Muscle of arm (tissue), 12 donors: ENCODE data around the gene AGPAT3. TPM values are rescaled to one million over a fixed set of nuclear protein-coding genes. Genes with fewer than 3 reads are reported as not detected.
"Not testable (repeated sequence)": the region's sequence is repeated elsewhere in the genome, so short reads cannot be mapped to it uniquely, and the experiment has no call there.

Experiments used
- DNase-seq: peaks from one replicate; pipeline ENCODE4 v3.0.0-alpha.2; 2013
- polyA plus RNA-seq, 12 donors: library from polyadenylated mRNA; unstranded; fragments of 120-200 nt; gene quantifications; one replicate each; pipeline ENCODE4 v1.2.1, GENCODE V29; 2013; ENCODE audit not compliant: insufficient read length in 12 of 12

Gene AGPAT3
- polyA plus RNA-seq, 12 donors = 24.1 to 37.3 (median 29.2) TPM; not detected in 1

GRCh38 chr21:43880111-43880985, 15.3 kb downstream of the AGPAT3 start:
- no peak for DNase-seq

GRCh38 chr21:43881283-43881682, 16.3 kb downstream of the AGPAT3 start:
- no peak for DNase-seq

- DNase-seq = no peak
Observed at GRCh38 chr21:43881935-43882334, 16.9 kb downstream of the AGPAT3 start.

GRCh38 chr21:43882952-43883545, 18.0 kb downstream of the AGPAT3 start:
- DNase-seq = no peak

- DNase-seq = no peak
Observed at GRCh38 chr21:43884012-43884860, 19.2 kb downstream of the AGPAT3 start.

GRCh38 chr21:43884861-43885417, 19.9 kb downstream of the AGPAT3 start:
- no peak for DNase-seq

- DNase-seq = no peak
Observed at GRCh38 chr21:43885721-43886120, 20.7 kb downstream of the AGPAT3 start.

GRCh38 chr21:43886565-43886964, 21.5 kb downstream of the AGPAT3 start:
- no peak for DNase-seq

GRCh38 chr21:43889069-43889468, 24.0 kb downstream of the AGPAT3 start:
- no peak for DNase-seq

GRCh38 chr21:43890042-43890441, 25.0 kb downstream of the AGPAT3 start:
- DNase-seq = no peak

- DNase-seq = no peak
Observed at GRCh38 chr21:43892334-43892733, 27.3 kb downstream of the AGPAT3 start.

- no peak for DNase-seq
Observed at GRCh38 chr21:43892984-43893535, 28.0 kb downstream of the AGPAT3 start.

- DNase-seq = no peak
Observed at GRCh38 chr21:43893536-43894205, 28.6 kb downstream of the AGPAT3 start.

- DNase-seq = no peak
Observed at GRCh38 chr21:43894206-43894577, 29.2 kb downstream of the AGPAT3 start.

- no peak for DNase-seq
Observed at GRCh38 chr21:43895196-43895595, 30.2 kb downstream of the AGPAT3 start.

- DNase-seq = not testable (repeated sequence)
Observed at GRCh38 chr21:43896696-43897299, 31.8 kb downstream of the AGPAT3 start.

GRCh38 chr21:43899307-43900077, 34.5 kb downstream of the AGPAT3 start:
- no peak for DNase-seq

- DNase-seq = no peak
Observed at GRCh38 chr21:43900078-43900385, 35.0 kb downstream of the AGPAT3 start.

GRCh38 chr21:43900690-43901089, 35.7 kb downstream of the AGPAT3 start:
- no peak for DNase-seq

GRCh38 chr21:43902441-43902840, 37.4 kb downstream of the AGPAT3 start:
- no peak for DNase-seq
